GM21515 (cell line): Measurements from ENCODE around the gene DMD.

Experiments used
- ATAC-seq: cut with Tn5 transposase; IDR thresholded peaks from one replicate; pipeline ENCODE4 v1.9.1; 2021; ENCODE audit not compliant: unreplicated experiment

The DMD gene

GRCh38 chrX:31265383-31265782, 1946.0 kb downstream of the DMD start:
- ATAC-seq, result no peak

GRCh38 chrX:31260351-31260750, 1951.0 kb downstream of the DMD start:
- ATAC-seq, result no peak

GRCh38 chrX:31258166-31258565, 1953.2 kb downstream of the DMD start:
- no peak for ATAC-seq

- no peak for ATAC-seq
Observed at GRCh38 chrX:31255310-31256033, 1955.9 kb downstream of the DMD start.

GRCh38 chrX:31252133-31252532, 1959.2 kb downstream of the DMD start:
- ATAC-seq, result no peak

- no peak for ATAC-seq
Observed at GRCh38 chrX:31251336-31251735, 1960.0 kb downstream of the DMD start.

- ATAC-seq, result peak; percentile 61
Observed at GRCh38 chrX:31245714-31246113, 1965.6 kb downstream of the DMD start.

- ATAC-seq, result no peak
Observed at GRCh38 chrX:31243804-31244203, 1967.5 kb downstream of the DMD start.

GRCh38 chrX:31240982-31241381, 1970.4 kb downstream of the DMD start:
- no peak for ATAC-seq

- ATAC-seq, result no peak
Observed at GRCh38 chrX:31237189-31237588, 1974.2 kb downstream of the DMD start.

- ATAC-seq, result no peak
Observed at GRCh38 chrX:31236231-31236630, 1975.1 kb downstream of the DMD start.

GRCh38 chrX:31233941-31234496, 1977.3 kb downstream of the DMD start:
- no peak for ATAC-seq

- ATAC-seq, result no peak
Observed at GRCh38 chrX:31232506-31232905, 1978.8 kb downstream of the DMD start.

GRCh38 chrX:31228909-31229308, 1982.4 kb downstream of the DMD start:
- peak; percentile 91 for ATAC-seq

- ATAC-seq, result no peak
Observed at GRCh38 chrX:31228415-31228832, 1982.9 kb downstream of the DMD start.

- ATAC-seq, result no peak
Observed at GRCh38 chrX:31227250-31227649, 1984.1 kb downstream of the DMD start.

GRCh38 chrX:31225819-31226218, 1985.5 kb downstream of the DMD start:
- ATAC-seq, result no peak

- ATAC-seq, result no peak
Observed at GRCh38 chrX:31224381-31225012, 1986.9 kb downstream of the DMD start.

GRCh38 chrX:31223817-31224216, 1987.5 kb downstream of the DMD start:
- ATAC-seq, result no peak

GRCh38 chrX:31222946-31223345, 1988.4 kb downstream of the DMD start:
- ATAC-seq, result no peak

- ATAC-seq, result no peak
Observed at GRCh38 chrX:31219174-31219573, 1992.2 kb downstream of the DMD start.

GRCh38 chrX:31217084-31217483, 1994.3 kb downstream of the DMD start:
- ATAC-seq, result no peak
